ENCODE data around the gene ATP9A.
"Not testable (repeated sequence)": the region's sequence is repeated elsewhere in the genome, so short reads cannot be mapped to it uniquely, and the experiment has no call there.

The ATP9A gene

GRCh38 chr20:51587145-51587544, 181.0 kb downstream of the ATP9A start:
- in situ Hi-C loops (cut with MboI; ENCODE audit: low sequenced_read_pairs) = no loop called here

GRCh38 chr20:51586005-51586440, 182.2 kb downstream of the ATP9A start:
- in situ Hi-C loops (cut with MboI; ENCODE audit: low sequenced_read_pairs) = no loop called here

GRCh38 chr20:51585148-51585547, 183.0 kb downstream of the ATP9A start:
- in situ Hi-C loops (cut with MboI; ENCODE audit: low sequenced_read_pairs) = no loop called here

- in situ Hi-C loops (cut with MboI; ENCODE audit: low sequenced_read_pairs) = no loop called here
These were observed 183.5 kb downstream of the ATP9A start for GRCh38 chr20:51584737-51585136.

- in situ Hi-C loops (cut with MboI; ENCODE audit: low sequenced_read_pairs) = no loop called here
These were observed 184.1 kb downstream of the ATP9A start for GRCh38 chr20:51584116-51584515.

GRCh38 chr20:51583499-51583898, 184.7 kb downstream of the ATP9A start:
- in situ Hi-C loops (cut with MboI; ENCODE audit: low sequenced_read_pairs) = no loop called here

GRCh38 chr20:51583073-51583472, 185.1 kb downstream of the ATP9A start:
- in situ Hi-C loops (cut with MboI; ENCODE audit: low sequenced_read_pairs) = no loop called here

- in situ Hi-C loops (cut with MboI; ENCODE audit: low sequenced_read_pairs) = no loop called here
These were observed 186.6 kb downstream of the ATP9A start for GRCh38 chr20:51581571-51581970.

GRCh38 chr20:51579137-51579536, 189.1 kb downstream of the ATP9A start:
- in situ Hi-C loops (cut with MboI; ENCODE audit: low sequenced_read_pairs) = no loop called here

GRCh38 chr20:51578145-51578459, 190.1 kb downstream of the ATP9A start:
- in situ Hi-C loops (cut with MboI; ENCODE audit: low sequenced_read_pairs) = no loop called here

GRCh38 chr20:51577432-51578144, 190.6 kb downstream of the ATP9A start:
- in situ Hi-C loops (cut with MboI; ENCODE audit: low sequenced_read_pairs) = no loop called here

- in situ Hi-C loops (cut with MboI; ENCODE audit: low sequenced_read_pairs) = no loop called here
These were observed 192.7 kb downstream of the ATP9A start for GRCh38 chr20:51575486-51575885.

GRCh38 chr20:51574248-51575033, 193.7 kb downstream of the ATP9A start:
- in situ Hi-C loops (cut with MboI; ENCODE audit: low sequenced_read_pairs) = no loop called here

- in situ Hi-C loops (cut with MboI; ENCODE audit: low sequenced_read_pairs) = no loop called here
These were observed 194.5 kb downstream of the ATP9A start for GRCh38 chr20:51573576-51574243.

- in situ Hi-C loops (cut with MboI; ENCODE audit: low sequenced_read_pairs) = no loop called here
These were observed 196.8 kb downstream of the ATP9A start for GRCh38 chr20:51571460-51571794.

- in situ Hi-C loops (cut with MboI; ENCODE audit: low sequenced_read_pairs) = no loop called here
These were observed 197.3 kb downstream of the ATP9A start for GRCh38 chr20:51570739-51571459.

- in situ Hi-C loops (cut with MboI; ENCODE audit: low sequenced_read_pairs) = no loop called here
These were observed 198.1 kb downstream of the ATP9A start for GRCh38 chr20:51569815-51570738.

GRCh38 chr20:51568533-51568932, 199.7 kb downstream of the ATP9A start:
- in situ Hi-C loops (cut with MboI; ENCODE audit: low sequenced_read_pairs) = not testable (repeated sequence)

- in situ Hi-C loops (cut with MboI; ENCODE audit: low sequenced_read_pairs) = no loop called here
These were observed 200.6 kb downstream of the ATP9A start for GRCh38 chr20:51567622-51568021.

- in situ Hi-C loops (cut with MboI; ENCODE audit: low sequenced_read_pairs) = no loop called here
These were observed 201.6 kb downstream of the ATP9A start for GRCh38 chr20:51566594-51566993.

All from HL-60/S4 treated with phorbol 12-myristate 13-acetate at 8.2 ng/mL for 4 days and 3 days (cell line).